Psoas muscle (tissue), 8 donors: ENCODE measurements around the gene NFIC. TPM values are rescaled to one million over a fixed set of nuclear protein-coding genes. Genes with fewer than 3 reads are reported as not detected.
A peak's percentile ranks its signal among the peaks of the same experiment; 100 is the strongest.

Source experiments
- ATAC-seq, 4 donors: fragments of 200-7000 bp; cut with Tn5 transposase; one replicate each; pipeline ENCODE4 v1.9.1; 2020; ENCODE audit warnings: moderate library complexity in 3 of 4, mild to moderate bottlenecking in 2 of 4
- DNase-seq, 2 donors: peaks; one replicate each; pipeline ENCODE4 v3.0.0-alpha.2; 2020
- H3K27ac ChIP-seq: fragments of 200-600 bp; one replicate; pipeline ENCODE4 v1.8.0; 2022
- H3K27me3 ChIP-seq, 3 donors: fragments of 200-600 bp in 1 of 3; one replicate each; pipeline versions ENCODE4 v1.6.1 to v1.8.0; 2013 to 2022; ENCODE audit warnings: low read length in 2 of 3, mild to moderate bottlenecking in 2 of 3, moderate library complexity in 1 of 3; ENCODE audit not compliant: insufficient read depth in 3 of 3
- H3K36me3 ChIP-seq, 2 donors: fragments of 200-600 bp in 1 of 2; one replicate each; pipeline versions ENCODE4 v1.6.1 to v1.8.0; 2013 to 2022; ENCODE audit warnings: low read depth in 1 of 2, mild to moderate bottlenecking in 1 of 2, moderate library complexity in 1 of 2; ENCODE audit not compliant: insufficient read depth in 1 of 2
- H3K4me1 ChIP-seq: fragments of 200-600 bp; one replicate; pipeline ENCODE4 v1.8.0; 2022
- H3K4me3 ChIP-seq: fragments of 200-600 bp; one replicate; pipeline ENCODE4 v1.8.0; 2022; ENCODE audit warnings: mild to moderate bottlenecking
- H3K9me3 ChIP-seq: fragments of 200-600 bp; one replicate; pipeline ENCODE4 v1.8.0; 2022
- WGBS, 3 donors: extraction: QIAGEN DNeasy Blood & Tissue Kit; methylation state at CpG; one replicate each; pipeline versions ENCODE4 v1.1.6 to v1.1.7; 2013; 5-methylcytosine and 5-hydroxymethylcytosine counted together
- intact Hi-C, 2 donors: fragments of 100-400 bp; cut with DNase I; formaldehyde crosslinking; loops; one replicate each; pipeline versions ENCODE4 v1.11.0 to v1.14.2; 2022
- polyA plus RNA-seq, 3 donors: library from polyadenylated mRNA; stranded (reverse); fragments of 200-250 nt; gene quantifications; one replicate each; pipeline ENCODE4 v1.2.3, GENCODE V29; 2013
- total RNA-seq, 4 donors: library from RNA; stranded (reverse); fragmentation: NEBNext Ultra II Directional in 2 of 4; extraction: Animal tissue kit (Norgen Biotek cat#: 25700) in 2 of 4; gene quantifications; one replicate each; pipeline versions ENCODE4 v1.2.1 to v1.2.4, GENCODE V29; 2021 to 2023
- TF ChIP-seq, protein P1 (sequence below): fragments of 200-600 bp; IDR thresholded peaks from one replicate; pipeline ENCODE4 v1.8.0; 2022; ENCODE audit warnings: antibody characterized with exemption
- donor health status: healthy with polysubstance abuse.
- donor health status: DM: no; HTN: no; CAD: no; lungs with moderate emphysema.
- donor health status: Bipolar disorder and iron deficiency.
- donor health status: healthy.
- donor health status: DM: yes; HTN: yes; CAD: no.
- donor health status: DM: no; HTN: no; CAD: no.
- donor health status: DM: no; HTN: no; CAD: no.
- donor health status: DM: yes; HTN: yes; CAD: no.

Gene NFIC
- total and polyA plus RNA-seq, 7 donors: 100.0 to 439 (median 270) TPM

DNA sequence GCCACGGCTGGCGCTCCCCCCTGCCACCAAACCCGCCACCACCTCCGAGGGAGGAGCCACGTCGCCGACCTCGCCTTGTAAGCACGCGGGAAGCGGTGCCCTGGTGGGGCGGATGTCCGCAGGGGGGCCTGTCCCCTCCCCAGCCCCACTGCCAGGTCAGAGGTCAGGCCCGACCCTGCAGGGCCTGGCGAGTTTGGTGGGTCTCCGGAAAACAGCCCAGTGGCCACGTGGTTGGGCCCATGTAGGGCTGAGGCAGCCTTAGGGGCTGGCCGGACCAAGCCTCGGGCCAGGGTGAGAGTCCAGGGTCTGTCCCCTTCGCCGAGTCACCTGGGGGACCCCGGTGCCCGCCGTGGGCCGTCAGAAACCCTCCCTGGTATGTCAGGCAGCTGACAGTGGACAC is 87.5 kb downstream of the NFIC start:
- Histone ChIP-seq H3K9me3 (no peaks in the 10 kb centered on the region), H3K27me3 (no peaks in the 10 kb centered on the region), H3K27ac (peak overlapping the region; percentile 84), H3K4me3 (no peak overlapping the region), H3K36me3 (peaks cover 7 to 74% of the 10 kb centered on the region in 2 donors), H3K4me1 (peaks cover 24% of the 10 kb centered on the region)
- WGBS, 3 donors: 81 to 84% (median 83%) methylated on average over 21 to 25 of the region's 25 CpGs
- ATAC-seq: no peak
- intact Hi-C loops: no loop called here
- peak in 1 of 2 donors; percentile 64 for DNase-seq
- TF ChIP-seq, protein P1, sequence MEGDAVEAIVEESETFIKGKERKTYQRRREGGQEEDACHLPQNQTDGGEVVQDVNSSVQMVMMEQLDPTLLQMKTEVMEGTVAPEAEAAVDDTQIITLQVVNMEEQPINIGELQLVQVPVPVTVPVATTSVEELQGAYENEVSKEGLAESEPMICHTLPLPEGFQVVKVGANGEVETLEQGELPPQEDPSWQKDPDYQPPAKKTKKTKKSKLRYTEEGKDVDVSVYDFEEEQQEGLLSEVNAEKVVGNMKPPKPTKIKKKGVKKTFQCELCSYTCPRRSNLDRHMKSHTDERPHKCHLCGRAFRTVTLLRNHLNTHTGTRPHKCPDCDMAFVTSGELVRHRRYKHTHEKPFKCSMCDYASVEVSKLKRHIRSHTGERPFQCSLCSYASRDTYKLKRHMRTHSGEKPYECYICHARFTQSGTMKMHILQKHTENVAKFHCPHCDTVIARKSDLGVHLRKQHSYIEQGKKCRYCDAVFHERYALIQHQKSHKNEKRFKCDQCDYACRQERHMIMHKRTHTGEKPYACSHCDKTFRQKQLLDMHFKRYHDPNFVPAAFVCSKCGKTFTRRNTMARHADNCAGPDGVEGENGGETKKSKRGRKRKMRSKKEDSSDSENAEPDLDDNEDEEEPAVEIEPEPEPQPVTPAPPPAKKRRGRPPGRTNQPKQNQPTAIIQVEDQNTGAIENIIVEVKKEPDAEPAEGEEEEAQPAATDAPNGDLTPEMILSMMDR: no peak

DNA sequence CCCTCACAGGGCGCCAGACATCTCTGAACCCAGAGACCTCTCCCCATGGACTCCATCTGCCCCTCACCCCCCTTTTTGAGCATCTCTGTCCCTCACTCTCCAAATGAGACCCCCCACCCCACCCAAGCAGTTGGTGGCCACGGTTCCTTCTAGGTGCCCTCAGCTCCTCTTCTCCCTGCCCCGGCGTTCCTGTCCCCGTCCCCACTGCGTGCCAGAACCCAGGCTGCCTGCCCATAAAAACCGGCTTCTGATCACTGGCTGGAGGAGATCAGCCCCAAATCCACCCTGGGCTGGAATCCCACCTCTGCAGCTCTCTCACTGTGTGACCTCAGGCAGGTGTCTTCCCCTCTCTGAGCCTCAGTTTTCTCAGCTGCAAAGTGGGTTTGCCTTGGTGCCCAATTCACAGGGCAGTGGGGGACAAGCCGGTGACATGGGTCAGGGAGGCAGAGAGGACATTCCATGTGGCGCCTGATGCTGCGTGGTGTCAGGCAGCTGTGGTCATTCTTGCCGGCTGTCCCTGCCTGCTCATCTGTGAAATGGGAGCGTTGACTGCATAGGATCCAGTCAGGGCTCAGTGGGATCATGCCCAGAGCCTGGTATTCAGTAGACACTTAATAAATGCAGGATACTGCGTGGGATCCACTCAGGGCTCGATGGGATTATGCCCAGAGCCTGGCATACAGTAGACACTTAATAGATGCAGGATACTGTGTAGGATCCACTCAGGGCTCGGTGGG is 88.4 kb downstream of the NFIC start:
- no peak overlapping the region for H3K4me3 ChIP-seq
- H3K9me3 ChIP-seq: no peaks in the 10 kb centered on the region
- peaks cover 7 to 64% of the 10 kb centered on the region in 2 donors for H3K36me3 ChIP-seq
- H3K27me3 ChIP-seq: no peaks in the 10 kb centered on the region
- peaks cover 32% of the 10 kb centered on the region for H3K4me1 ChIP-seq
- intact Hi-C loops: no loop called here
- no peak for ATAC-seq
- no peak for DNase-seq
- no peak overlapping the region for H3K27ac ChIP-seq
- 93 to 94% (median 93%) methylated on average over 15 of the region's 15 CpGs for WGBS, 3 donors
- TF ChIP-seq, protein P1: no peak

DNA sequence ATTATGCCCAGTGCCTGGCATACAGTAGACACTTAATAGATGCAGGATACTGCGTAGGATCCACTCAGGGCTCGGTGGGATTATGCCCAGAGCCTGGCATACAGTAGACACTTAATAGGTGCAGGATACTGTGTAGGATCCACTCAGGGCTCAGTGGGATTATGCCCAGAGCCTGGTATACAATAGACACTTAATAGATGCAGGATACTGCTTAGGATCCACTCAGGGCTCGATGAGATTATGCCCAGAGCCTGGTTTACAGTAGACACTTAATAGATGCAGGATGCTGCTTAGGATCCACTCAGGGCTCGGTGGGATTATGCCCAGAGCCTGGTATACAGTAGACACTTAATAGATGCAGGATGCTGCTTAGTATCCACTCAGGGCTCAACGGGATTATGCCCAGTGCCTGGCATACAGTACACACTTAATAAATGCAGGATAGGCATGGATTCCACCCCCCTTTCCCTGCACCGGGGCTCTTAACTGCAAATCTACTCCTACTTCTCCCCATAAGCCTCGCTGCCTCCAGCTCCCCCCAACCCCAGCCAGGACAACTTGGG is 89.1 kb downstream of the NFIC start:
- intact Hi-C loops: no loop called here
- WGBS, 3 donors: 82 to 85% (median 84%) methylated on average over 7 of the region's 7 CpGs
- DNase-seq (no peak), ATAC-seq (no peak)
- H3K27ac ChIP-seq: no peak overlapping the region
- H3K4me1 ChIP-seq: peaks cover 32% of the 10 kb centered on the region
- TF ChIP-seq, protein P1: no peak
- no peaks in the 10 kb centered on the region for H3K9me3 ChIP-seq
- peaks cover 7 to 65% of the 10 kb centered on the region in 2 donors for H3K36me3 ChIP-seq
- H3K27me3 ChIP-seq: no peaks in the 10 kb centered on the region
- H3K4me3 ChIP-seq: no peak overlapping the region

DNA sequence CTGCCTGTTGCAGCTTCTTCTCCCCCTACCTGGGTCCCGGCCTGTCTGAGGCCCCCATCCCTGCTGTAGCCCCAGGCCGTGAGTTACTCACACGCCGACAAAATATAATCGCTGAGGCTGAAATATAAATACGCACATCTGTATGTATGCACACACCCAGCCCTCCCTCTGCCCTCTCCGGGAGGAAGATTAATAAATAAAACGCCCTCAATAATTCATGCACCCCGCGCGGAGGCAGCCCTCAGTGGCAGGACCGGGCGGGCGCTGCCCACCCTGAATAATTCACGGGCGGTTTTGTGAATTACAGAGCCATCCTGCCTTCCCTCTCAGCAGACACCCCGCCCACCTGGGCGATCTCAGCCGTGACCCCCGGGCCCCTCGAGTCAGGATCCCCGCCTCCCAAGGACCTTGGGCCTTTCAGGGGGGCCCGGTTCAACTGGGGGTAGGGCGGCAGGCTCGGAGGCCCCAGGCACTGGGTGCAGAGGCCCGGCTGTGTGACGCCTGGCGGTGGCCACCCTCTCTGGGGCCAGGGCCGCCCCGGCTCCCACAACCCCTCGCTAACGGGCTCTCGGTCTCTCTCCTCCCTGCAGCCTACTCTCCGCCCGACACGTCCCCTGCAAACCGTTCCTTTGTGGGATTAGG is 89.7 kb downstream of the NFIC start:
- H3K4me1 ChIP-seq: peaks cover 28% of the 10 kb centered on the region
- 80 to 88% (median 84%) methylated on average over 36 to 37 of the region's 37 CpGs for WGBS, 3 donors
- no peak for DNase-seq
- H3K4me3 ChIP-seq: no peak overlapping the region
- intact Hi-C loops: no loop called here
- H3K27me3 ChIP-seq: no peaks in the 10 kb centered on the region
- peaks cover 7 to 64% of the 10 kb centered on the region in 2 donors for H3K36me3 ChIP-seq
- H3K27ac ChIP-seq: no peak overlapping the region
- H3K9me3 ChIP-seq: no peaks in the 10 kb centered on the region
- TF ChIP-seq, protein P1: no peak
- ATAC-seq: no peak
